Thoracic aorta (tissue), 2 donors: ENCODE measurements around the gene PRTN3. TPM values are rescaled to one million over a fixed set of nuclear protein-coding genes. Genes with fewer than 3 reads are reported as not detected.
"Not testable (repeated sequence)": the region's sequence is repeated elsewhere in the genome, so short reads cannot be mapped to it uniquely, and the experiment has no call there.

Experiments used
- ATAC-seq: fragments of 150-250 bp; one replicate; pipeline ENCODE4 v1.8.0; 2017; ENCODE audit warnings: low read depth; ENCODE audit not compliant: insufficient number of reproducible peaks, low FRiP score
- DNase-seq: peaks from one replicate; pipeline ENCODE4 v3.0.0-alpha.2; 2020; ENCODE audit warnings: low spot score
- H3K27ac ChIP-seq, 2 donors: fragments of 200-600 bp; sonication (generic); 1 replicate in 1 of 2; 2 replicates in 1 of 2; pipeline ENCODE4 v1.5.1; 2016; ENCODE audit warnings: mild to moderate bottlenecking in 2 of 2, moderate library complexity in 2 of 2
- H3K27me3 ChIP-seq: fragments of 200-600 bp; sonication (generic); replicated peaks from 2 replicates; pipeline ENCODE4 v1.6.0; 2016; ENCODE audit warnings: mild to moderate bottlenecking; ENCODE audit not compliant: insufficient read depth
- H3K36me3 ChIP-seq: fragments of 200-600 bp; sonication (generic); one replicate; pipeline ENCODE4 v1.5.1; 2016
- H3K4me1 ChIP-seq, 2 donors: fragments of 200-600 bp; sonication (generic); 1 replicate in 1 of 2; 2 replicates in 1 of 2; pipeline versions ENCODE4 v1.5.1 to v1.6.0; 2016; ENCODE audit warnings: low read depth in 2 of 2, mild to moderate bottlenecking in 1 of 2; ENCODE audit not compliant: control insufficient read depth in 1 of 2
- H3K4me3 ChIP-seq: fragments of 200-600 bp; sonication (generic); 2 replicates; pipeline ENCODE4 v1.5.1; 2016; ENCODE audit warnings: mild to moderate bottlenecking
- H3K9me3 ChIP-seq: fragments of 200-600 bp; sonication (generic); 2 replicates; pipeline ENCODE4 v1.5.1; 2016
- total RNA-seq, 2 donors: library from RNA; depleted of rRNA; stranded (reverse); fragments of >200 nt; gene quantifications; one replicate each; pipeline versions ENCODE4 v1.1.0 to v1.2.3, GENCODE V29; 2016
- TF ChIP-seq, protein P1 (sequence below): fragments of 200-600 bp; sonication (generic); IDR thresholded peaks from one replicate; pipeline ENCODE4 v1.5.1; 2019; ENCODE audit warnings: antibody characterized with exemption

Gene PRTN3
- total RNA-seq, 2 donors from 2014 or later, result not detected

GRCh38 chr19:852136-853013 is 11.6 kb downstream of the PRTN3 start, which contains the start of gene ELANE:
ELANE (plus strand) TSS chr19:852303; CDS start chr19:852329, 26 bp downstream.
- H3K9me3 ChIP-seq, result no peaks in the 10 kb centered on the region
- ATAC-seq, result no peak
- TF ChIP-seq, protein P1, sequence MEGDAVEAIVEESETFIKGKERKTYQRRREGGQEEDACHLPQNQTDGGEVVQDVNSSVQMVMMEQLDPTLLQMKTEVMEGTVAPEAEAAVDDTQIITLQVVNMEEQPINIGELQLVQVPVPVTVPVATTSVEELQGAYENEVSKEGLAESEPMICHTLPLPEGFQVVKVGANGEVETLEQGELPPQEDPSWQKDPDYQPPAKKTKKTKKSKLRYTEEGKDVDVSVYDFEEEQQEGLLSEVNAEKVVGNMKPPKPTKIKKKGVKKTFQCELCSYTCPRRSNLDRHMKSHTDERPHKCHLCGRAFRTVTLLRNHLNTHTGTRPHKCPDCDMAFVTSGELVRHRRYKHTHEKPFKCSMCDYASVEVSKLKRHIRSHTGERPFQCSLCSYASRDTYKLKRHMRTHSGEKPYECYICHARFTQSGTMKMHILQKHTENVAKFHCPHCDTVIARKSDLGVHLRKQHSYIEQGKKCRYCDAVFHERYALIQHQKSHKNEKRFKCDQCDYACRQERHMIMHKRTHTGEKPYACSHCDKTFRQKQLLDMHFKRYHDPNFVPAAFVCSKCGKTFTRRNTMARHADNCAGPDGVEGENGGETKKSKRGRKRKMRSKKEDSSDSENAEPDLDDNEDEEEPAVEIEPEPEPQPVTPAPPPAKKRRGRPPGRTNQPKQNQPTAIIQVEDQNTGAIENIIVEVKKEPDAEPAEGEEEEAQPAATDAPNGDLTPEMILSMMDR, result no peak
- no peaks in the 10 kb centered on the region for H3K27me3 ChIP-seq
- H3K4me3 ChIP-seq, result no peak within 1 kb of the TSS
- no peak for DNase-seq
- H3K4me1 ChIP-seq, result peaks cover 0 to 11% of the 10 kb centered on the region in 2 donors
- no peaks in the 10 kb centered on the region for H3K36me3 ChIP-seq
- H3K27ac ChIP-seq, result peak within 1 kb of the TSS in 1 of 2 donors; percentile 19

- no peak for DNase-seq
- H3K4me3 ChIP-seq, result no peak overlapping the region
- no peak overlapping the region for H3K27ac ChIP-seq
- ATAC-seq, result no peak
- peaks cover 0 to 11% of the 10 kb centered on the region in 2 donors for H3K4me1 ChIP-seq
- no peaks in the 10 kb centered on the region for H3K36me3 ChIP-seq
- no peaks in the 10 kb centered on the region for H3K9me3 ChIP-seq
- no peaks in the 10 kb centered on the region for H3K27me3 ChIP-seq
- TF ChIP-seq, protein P1, result no peak
Measured at GRCh38 chr19:853014-853585, 12.3 kb downstream of the PRTN3 start.

DNA sequence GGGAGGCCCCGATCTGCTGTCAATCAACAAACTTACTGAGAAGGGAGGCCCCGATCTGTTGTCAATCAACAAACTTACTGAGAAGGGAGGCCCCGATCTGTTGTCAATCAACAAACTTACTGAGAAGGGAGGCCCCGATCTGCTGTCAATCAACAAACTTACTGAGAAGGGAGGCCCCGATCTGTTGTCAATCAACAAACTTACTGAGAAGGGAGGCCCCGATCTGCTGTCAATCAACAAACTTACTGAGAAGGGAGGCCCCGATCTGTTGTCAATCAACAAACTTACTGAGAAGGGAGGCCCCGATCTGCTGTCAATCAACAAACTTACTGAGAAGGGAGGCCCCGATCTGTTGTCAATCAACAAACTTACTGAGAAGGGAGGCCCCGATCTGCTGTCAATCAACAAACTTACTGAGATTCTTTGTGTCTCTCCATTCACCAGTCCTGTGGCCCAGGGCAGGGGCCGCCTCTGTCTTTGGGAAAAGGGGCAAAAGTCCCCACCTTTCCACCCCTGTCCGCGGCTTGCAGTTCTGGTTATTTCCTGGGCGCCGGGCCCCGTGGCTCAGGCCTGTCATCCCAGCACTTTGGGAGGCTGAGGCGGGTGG is 12.9 kb downstream of the PRTN3 start:
- H3K36me3 ChIP-seq, H3K9me3 ChIP-seq, DNase-seq, H3K4me3 ChIP-seq, H3K27ac ChIP-seq, H3K27me3 ChIP-seq, ATAC-seq: not testable (repeated sequence)
- peaks cover 0 to 11% of the 10 kb centered on the region in 2 donors for H3K4me1 ChIP-seq

GRCh38 chr19:854549-854948 is 13.8 kb downstream of the PRTN3 start:
- no peak for ATAC-seq
- no peaks in the 10 kb centered on the region for H3K36me3 ChIP-seq
- no peaks in the 10 kb centered on the region for H3K9me3 ChIP-seq
- H3K4me3 ChIP-seq, result no peak overlapping the region
- TF ChIP-seq, protein P1, result no peak
- H3K27ac ChIP-seq, result no peak overlapping the region
- DNase-seq, result no peak
- H3K4me1 ChIP-seq, result peaks cover 0 to 11% of the 10 kb centered on the region in 2 donors
- H3K27me3 ChIP-seq, result peaks cover 2% of the 10 kb centered on the region

- TF ChIP-seq, protein P1, result no peak
- no peaks in the 10 kb centered on the region for H3K36me3 ChIP-seq
- peaks cover 0 to 10% of the 10 kb centered on the region in 2 donors for H3K4me1 ChIP-seq
- H3K9me3 ChIP-seq, result no peaks in the 10 kb centered on the region
- H3K27ac ChIP-seq, result no peak overlapping the region
- no peak overlapping the region for H3K4me3 ChIP-seq
- ATAC-seq, result no peak
- no peak for DNase-seq
- H3K27me3 ChIP-seq, result peaks cover 7% of the 10 kb centered on the region
Measured at GRCh38 chr19:855142-855541, 14.3 kb downstream of the PRTN3 start.
